Measurements from ENCODE around the gene FLVCR2.
"Not testable (repeated sequence)": the region's sequence is repeated elsewhere in the genome, so short reads cannot be mapped to it uniquely, and the experiment has no call there.

FLVCR2 gene

GRCh38 chr14:75589931-75590330, 11.5 kb downstream of the FLVCR2 start:
- Mint-ChIP-seq H3K36me3 (ENCODE audit: low read depth) (peaks cover 6% of the 10 kb centered on the region), H3K9me3 (peaks cover 33% of the 10 kb centered on the region), H3K4me1 (peaks cover 3% of the 10 kb centered on the region), H3K27me3 (ENCODE audit: low read depth, poor library complexity) (peaks cover 10% of the 10 kb centered on the region), H3K4me3 (no peak overlapping the region), H3K27ac (no peak overlapping the region)
- no peak for TF ChIP-seq CTCF (IDR thresholded peaks at IDR 0.05)
- DNase-seq, result no peak

- Mint-ChIP-seq H3K27me3 (ENCODE audit: low read depth, poor library complexity) (peaks cover 5% of the 10 kb centered on the region), H3K9me3 (peaks cover 33% of the 10 kb centered on the region), H3K27ac (no peak overlapping the region), H3K4me3 (no peak overlapping the region), H3K4me1 (no peaks in the 10 kb centered on the region), H3K36me3 (ENCODE audit: low read depth) (peaks cover 6% of the 10 kb centered on the region)
- no peak for DNase-seq
- no peak for TF ChIP-seq CTCF (IDR thresholded peaks at IDR 0.05)
Measured at GRCh38 chr14:75591331-75591946, 13.0 kb downstream of the FLVCR2 start.

GRCh38 chr14:75591987-75592575, 13.7 kb downstream of the FLVCR2 start:
- no peaks in the 10 kb centered on the region for H3K4me1 Mint-ChIP-seq
- H3K9me3 Mint-ChIP-seq, result peaks cover 33% of the 10 kb centered on the region
- H3K27me3 Mint-ChIP-seq (ENCODE audit: low read depth, poor library complexity), result peaks cover 5% of the 10 kb centered on the region
- no peak for DNase-seq
- TF ChIP-seq CTCF (IDR thresholded peaks at IDR 0.05), result no peak
- peaks cover 6% of the 10 kb centered on the region for H3K36me3 Mint-ChIP-seq (ENCODE audit: low read depth)
- no peak overlapping the region for H3K4me3 Mint-ChIP-seq
- H3K27ac Mint-ChIP-seq, result no peak overlapping the region

GRCh38 chr14:75595226-75595625, 16.8 kb downstream of the FLVCR2 start:
- H3K27ac Mint-ChIP-seq, result no peak overlapping the region
- peaks cover 5% of the 10 kb centered on the region for H3K27me3 Mint-ChIP-seq (ENCODE audit: low read depth, poor library complexity)
- peaks cover 31% of the 10 kb centered on the region for H3K9me3 Mint-ChIP-seq
- DNase-seq, result no peak
- TF ChIP-seq CTCF (IDR thresholded peaks at IDR 0.05), result no peak
- peaks cover 6% of the 10 kb centered on the region for H3K36me3 Mint-ChIP-seq (ENCODE audit: low read depth)
- peaks cover 6% of the 10 kb centered on the region for H3K4me1 Mint-ChIP-seq
- no peak overlapping the region for H3K4me3 Mint-ChIP-seq

- Mint-ChIP-seq H3K9me3 (peaks cover 15% of the 10 kb centered on the region), H3K4me1 (peaks cover 6% of the 10 kb centered on the region), H3K27me3 (ENCODE audit: low read depth, poor library complexity) (peaks cover 8% of the 10 kb centered on the region), H3K27ac (no peak overlapping the region), H3K4me3 (no peak overlapping the region), H3K36me3 (ENCODE audit: low read depth) (peaks cover 6% of the 10 kb centered on the region)
- no peak for TF ChIP-seq CTCF (IDR thresholded peaks at IDR 0.05)
- DNase-seq, result no peak
Measured at GRCh38 chr14:75597149-75597548, 18.7 kb downstream of the FLVCR2 start.

GRCh38 chr14:75600100-75600499, 21.7 kb downstream of the FLVCR2 start:
- not testable (repeated sequence) for H3K27ac Mint-ChIP-seq; H3K4me3 Mint-ChIP-seq; DNase-seq; H3K27me3 Mint-ChIP-seq (ENCODE audit: low read depth, poor library complexity); H3K9me3 Mint-ChIP-seq; H3K36me3 Mint-ChIP-seq (ENCODE audit: low read depth)
- peaks cover 14% of the 10 kb centered on the region for H3K4me1 Mint-ChIP-seq

GRCh38 chr14:75601061-75601460, 22.6 kb downstream of the FLVCR2 start:
- not testable (repeated sequence) for H3K4me3 Mint-ChIP-seq; DNase-seq; H3K9me3 Mint-ChIP-seq; H3K27me3 Mint-ChIP-seq (ENCODE audit: low read depth, poor library complexity); H3K36me3 Mint-ChIP-seq (ENCODE audit: low read depth); H3K27ac Mint-ChIP-seq
- peaks cover 22% of the 10 kb centered on the region for H3K4me1 Mint-ChIP-seq

All from nephron progenitor cell (in vitro differentiated cells).